NCI-H524 (cell line): ENCODE measurements around the gene LRRIQ4.

ENCODE experiments used
- DNase-seq, 2 experiments: peaks; one replicate each; lab custom pipeline; 2025; lab: John Stamatoyannopoulos, UW

The LRRIQ4 gene

DNA sequence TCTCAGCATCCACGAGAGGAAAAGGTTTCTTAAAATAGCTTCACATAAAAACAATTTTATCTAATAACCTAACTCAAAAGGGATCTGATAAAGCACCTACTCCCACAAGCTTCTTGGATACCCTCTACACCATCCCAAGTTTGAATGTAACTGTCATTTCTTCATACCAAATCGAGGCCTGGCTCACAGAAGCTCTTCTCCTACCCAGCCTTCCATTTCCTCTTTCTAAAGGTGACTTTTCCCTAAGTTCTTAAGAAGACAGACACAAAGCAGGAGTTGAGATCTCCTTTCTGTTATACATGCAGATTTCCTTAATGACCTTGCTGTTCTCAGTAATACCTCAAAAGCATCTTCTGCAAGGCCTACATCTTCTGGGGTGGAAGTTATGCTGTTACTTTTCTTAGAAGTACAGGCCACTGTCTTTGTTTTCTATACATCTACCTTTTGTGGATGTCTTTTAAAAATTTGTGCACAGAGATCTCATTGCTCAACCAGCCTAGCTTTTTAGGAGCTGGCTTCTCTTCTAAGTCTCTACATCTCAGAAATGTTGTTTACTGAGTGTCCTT lies 3.4 kb upstream of the LRRIQ4 start:
- no peak for DNase-seq

DNA sequence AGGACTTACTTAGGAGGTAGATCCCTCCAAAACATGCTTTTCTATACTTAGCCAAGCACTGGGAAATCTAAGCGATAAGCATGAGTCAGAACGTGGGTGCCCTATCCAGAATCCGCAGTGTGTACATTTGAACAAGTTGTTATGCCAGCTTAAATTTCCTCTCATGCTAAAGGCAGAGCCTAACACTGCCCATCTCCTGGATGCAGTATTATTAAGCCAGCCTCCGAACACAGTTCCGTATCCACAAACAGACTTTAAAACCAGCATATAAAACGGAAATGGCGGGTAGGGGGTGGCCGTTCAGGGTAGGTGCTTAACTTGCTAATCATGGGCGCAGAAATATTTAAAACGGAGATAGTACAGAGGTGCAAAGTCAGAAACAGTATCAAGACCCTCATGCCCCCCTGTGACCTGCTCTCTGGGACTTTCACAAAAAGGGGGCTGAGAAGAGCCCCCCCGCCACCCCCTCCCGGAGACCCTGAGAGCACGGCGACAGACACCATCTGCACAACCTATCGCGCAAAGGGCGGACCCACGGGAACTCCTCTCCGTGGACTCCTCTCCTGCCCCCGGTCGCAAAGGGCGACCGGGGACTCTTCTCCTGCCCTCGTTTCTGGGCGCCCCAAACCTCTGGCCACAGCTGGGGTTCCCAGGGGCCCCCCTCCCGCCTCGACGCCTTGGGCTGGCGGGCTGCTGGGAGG lies 889 bp upstream of the LRRIQ4 start:
- DNase-seq: peak; percentile 43 to 78

DNA sequence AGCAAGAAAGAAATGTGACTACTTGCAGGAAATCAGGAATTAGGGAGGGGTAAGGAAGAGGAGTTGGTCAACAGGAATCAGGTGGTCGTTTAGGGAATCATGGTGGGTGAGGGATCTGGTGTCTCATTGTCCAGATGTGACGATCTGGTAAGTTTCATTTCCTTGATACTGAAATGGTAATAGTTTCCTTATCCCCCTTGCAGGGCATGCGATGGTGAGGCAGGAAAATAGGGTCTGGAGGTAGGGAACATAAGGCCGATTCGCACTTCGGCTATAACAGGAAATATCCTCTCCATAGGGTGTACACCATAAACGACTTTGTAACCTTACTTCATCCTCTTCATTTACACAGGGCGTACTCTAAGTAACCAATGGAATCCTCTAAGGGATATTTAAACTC lies 608 bp downstream of the LRRIQ4 start:
- DNase-seq: peak in 1 of 2 experiments; percentile 38

DNA sequence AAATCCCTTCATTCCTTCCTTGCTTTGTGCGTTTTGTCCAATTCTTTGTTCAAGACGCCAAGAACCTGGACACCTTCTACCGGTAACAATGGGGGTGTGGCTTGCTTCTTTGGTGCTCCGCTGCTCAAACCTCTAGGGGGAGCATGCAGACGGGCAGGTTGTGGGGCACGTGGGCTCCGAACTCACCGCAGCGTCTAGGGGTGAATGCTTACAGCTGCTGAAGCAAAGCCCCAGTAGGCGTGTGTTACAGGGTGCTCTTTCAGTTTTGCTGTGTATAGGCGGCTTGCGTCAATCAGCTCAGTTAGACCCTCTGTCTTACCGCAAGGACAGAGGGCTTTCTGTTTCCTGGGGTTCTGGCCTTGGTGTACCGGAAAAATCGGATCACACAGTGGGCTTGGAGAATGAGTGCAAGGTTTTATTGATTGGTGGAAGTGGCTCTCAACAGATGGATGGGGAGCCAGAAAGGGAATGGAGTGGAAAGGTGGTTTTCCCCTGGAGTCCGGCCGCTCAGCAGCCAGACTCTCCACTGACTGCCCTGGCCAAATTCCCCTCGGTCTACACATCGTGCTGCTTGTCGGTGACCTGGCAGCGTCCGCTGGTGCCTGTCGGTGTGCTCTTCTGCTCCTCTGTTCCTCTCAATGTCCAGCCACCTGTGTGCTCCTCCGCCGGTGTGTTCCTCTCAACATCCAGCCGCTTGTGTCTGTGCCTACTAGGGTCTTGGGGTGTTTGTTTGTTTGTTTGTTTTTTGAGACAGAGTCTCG lies 1.3 kb downstream of the LRRIQ4 start:
- peak; percentile 41 to 69 for DNase-seq

DNA sequence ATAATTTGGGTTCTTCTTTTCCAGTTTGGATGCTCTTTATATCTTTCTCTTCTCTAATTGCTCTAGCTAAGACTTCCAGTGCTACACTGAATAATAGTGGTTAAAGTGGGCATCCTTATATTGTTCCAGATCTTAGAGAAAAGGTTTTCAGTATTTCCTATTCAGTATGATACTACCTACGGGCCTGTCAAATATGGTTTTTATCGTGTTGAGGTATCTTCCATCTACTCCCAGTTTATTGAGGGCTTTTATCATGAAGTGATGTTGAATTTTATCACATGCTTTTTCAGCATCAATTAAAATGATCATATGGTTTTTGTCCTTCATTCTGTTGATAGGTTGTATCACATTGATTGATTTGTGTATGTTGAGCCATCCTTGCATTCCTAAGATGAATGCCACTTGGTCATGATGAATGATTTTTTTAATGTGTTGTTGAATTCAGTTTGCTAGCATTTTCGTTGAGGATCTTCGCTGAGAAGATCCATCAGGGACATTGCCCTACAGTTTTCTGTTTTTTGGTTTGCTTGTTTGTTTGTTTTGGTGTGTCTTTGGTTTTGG lies 3.0 kb downstream of the LRRIQ4 start:
- DNase-seq: no peak

DNA sequence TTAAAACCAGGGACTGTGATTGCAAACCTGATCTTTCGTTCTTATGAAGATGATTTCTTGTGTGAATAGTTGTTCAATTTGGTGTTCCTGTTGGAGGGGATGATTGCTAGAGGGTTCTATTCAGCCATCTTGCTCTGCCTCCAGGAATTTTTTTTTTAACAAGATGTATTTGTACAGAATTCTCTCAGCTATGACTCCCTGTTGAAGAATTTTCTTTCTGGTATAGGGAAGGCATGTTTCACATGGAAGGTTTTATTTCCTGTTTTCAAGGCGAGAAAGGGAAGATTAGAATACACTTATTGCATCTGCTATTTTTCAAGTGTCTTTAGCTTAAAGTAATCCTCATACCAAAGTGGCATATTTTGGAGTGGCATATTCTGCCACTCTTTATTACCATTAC lies 5.6 kb downstream of the LRRIQ4 start:
- DNase-seq: peak in 1 of 2 experiments; percentile 52

DNA sequence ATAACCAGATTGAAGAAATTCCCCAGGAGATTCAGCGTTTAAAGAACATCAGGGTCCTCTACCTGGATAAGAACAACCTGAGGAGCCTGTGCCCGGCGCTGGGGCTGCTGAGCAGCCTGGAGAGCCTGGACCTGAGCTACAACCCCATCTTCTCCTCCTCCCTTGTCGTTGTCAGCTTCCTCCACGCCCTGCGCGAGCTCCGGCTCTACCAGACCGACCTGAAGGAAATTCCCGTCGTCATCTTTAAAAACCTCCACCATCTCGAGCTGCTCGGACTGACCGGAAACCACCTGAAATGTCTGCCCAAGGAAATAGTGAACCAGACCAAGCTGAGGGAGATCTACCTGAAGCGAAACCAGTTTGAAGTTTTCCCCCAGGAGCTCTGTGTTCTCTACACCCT lies 9.4 kb downstream of the LRRIQ4 start:
- no peak for DNase-seq

DNA sequence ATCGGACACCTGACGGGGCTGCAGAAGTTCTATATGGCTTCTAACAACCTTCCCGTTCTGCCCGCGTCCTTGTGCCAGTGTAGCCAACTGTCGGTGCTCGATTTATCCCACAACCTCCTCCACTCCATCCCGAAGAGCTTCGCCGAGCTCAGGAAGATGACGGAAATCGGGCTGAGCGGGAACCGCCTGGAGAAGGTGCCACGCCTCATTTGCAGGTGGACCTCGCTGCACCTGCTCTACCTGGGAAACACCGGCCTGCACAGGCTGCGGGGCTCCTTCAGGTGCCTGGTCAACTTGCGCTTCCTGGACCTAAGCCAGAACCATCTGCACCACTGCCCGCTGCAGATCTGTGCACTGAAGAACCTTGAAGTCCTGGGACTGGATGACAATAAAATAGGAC lies 9.9 kb downstream of the LRRIQ4 start:
- DNase-seq: no peak

DNA sequence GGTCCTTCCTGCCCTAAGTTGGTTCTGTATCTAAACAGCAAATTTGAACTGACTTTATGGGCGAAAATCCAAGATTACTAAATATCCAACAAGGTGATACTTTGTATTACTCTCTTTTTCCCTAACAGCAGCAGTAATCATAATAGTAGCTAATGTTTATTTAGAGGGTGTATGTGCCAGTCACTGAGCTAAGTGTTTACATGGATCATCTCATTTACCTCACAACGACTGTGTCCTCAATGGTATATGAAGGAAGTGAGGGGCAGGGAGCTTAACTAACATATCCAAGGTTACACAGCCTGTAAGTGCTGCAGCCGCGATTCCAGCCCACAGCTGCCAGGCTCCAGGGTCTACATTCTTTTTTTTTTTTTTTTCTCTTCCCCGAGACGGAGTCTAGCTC lies 10.3 kb downstream of the LRRIQ4 start:
- DNase-seq: no peak

DNA sequence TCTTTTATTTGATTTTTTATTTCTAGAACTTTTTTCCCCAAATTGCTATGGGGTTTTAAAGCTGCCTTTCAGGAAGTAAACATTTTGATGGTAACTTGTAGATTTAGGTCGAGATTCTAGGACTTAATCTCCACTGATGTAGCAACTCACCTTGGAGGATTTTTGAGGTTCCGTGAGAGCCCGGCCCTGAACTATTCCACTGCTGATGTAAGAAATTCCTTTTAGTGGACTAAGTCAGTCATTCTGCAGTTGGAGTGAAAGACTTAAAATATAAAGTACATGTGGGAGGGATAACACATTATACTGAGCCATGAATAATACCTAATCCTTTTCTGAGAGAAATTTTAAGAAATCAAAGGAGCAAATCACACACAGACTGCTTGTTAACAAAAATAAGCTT lies 12.6 kb downstream of the LRRIQ4 start:
- DNase-seq: no peak

DNA sequence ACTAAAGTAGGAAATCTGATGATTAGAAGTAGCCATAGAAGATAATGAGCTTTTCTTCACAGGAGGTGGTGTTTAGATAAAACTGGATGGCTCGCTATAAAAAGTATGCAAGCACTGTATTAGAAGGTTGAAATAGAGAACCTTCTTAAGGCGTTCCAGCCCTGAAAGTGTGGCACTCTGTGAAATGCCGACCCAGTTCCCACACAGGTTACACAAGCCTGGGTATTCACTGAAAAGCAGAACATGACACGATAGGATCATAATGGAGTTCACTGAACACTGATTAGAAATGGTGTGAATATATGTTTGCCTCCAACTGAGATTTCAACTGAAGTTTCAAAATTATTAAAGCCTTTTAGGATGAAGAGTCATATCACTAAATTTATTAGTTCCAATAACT lies 15.0 kb downstream of the LRRIQ4 start:
- DNase-seq: no peak

DNA sequence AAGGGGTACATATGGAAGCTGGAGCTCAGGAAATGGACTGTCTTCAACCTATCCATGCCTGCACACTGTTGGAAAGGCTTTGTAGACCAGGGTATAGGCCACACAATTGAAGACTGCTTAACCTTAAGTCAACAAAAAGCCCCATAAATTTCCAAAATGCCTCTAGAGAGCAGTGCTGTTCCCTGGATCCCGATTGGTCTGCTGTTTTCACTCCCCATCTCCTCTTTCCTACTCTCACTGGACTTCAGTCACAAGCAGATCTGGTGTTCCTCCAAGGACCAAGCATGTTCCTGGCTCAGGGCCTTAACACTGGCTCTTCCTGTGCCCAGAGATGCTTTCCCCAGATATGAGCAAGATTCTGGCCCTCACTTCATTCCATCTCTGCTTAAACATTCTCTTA lies 22.9 kb downstream of the LRRIQ4 start:
- no peak for DNase-seq

DNA sequence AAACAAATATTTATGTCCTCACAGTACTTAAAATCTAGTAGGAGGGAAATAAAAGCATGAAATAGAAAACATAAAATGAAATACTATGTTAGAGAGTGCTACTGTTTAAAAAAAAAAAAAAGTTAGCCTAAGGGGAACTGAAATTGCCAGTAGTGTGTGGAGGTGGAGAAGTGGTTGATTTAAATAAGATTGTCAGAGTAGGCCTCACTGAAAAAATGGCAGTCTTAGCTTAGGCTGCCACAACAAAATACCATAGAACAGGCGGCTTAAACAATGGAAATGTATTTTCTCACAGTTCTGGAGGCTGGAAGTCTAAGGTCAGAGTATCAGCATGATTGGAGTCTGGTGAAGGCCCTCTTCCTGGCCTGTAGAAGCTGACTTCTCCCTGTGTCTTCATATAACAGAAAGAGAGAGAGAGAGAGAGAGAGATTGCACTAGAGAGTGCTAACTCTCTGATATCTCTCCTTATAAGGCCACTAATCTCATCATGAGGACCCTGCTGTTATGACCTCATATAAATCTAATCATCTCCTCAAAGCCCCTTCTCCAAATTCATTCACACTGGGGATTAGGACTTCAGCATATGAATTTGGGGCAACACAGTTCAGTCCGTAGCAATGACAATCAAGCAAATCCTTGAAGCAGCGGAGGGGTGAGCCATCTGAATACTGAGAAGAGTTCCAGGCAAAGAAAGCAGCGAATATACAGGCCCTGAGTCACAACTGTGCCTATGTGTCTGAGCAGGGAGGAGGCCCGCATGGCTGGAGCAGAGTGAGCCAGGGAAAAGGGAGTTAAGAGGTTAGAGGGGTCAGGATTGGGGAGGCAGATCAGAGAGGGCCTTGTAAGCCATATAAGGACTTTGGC lies 23.6 kb downstream of the LRRIQ4 start:
- peak in 1 of 2 experiments; percentile 34 for DNase-seq

DNA sequence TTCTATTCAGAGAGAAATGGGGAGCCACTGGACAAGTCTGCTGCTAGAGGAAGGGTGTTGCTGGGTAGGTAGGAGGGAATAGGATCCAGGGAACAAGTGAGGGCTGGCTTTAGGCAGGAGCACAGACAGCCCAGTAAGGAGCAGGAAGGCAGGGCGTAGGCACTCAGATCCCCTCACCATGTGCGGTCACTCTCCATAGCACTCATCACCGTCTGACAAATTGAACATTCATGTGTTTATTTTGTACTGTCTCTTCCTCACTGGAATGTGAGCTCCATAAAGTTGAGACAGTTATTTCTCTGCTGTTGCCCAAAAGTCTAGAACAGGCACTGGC lies 24.2 kb downstream of the LRRIQ4 start:
- DNase-seq: no peak

DNA sequence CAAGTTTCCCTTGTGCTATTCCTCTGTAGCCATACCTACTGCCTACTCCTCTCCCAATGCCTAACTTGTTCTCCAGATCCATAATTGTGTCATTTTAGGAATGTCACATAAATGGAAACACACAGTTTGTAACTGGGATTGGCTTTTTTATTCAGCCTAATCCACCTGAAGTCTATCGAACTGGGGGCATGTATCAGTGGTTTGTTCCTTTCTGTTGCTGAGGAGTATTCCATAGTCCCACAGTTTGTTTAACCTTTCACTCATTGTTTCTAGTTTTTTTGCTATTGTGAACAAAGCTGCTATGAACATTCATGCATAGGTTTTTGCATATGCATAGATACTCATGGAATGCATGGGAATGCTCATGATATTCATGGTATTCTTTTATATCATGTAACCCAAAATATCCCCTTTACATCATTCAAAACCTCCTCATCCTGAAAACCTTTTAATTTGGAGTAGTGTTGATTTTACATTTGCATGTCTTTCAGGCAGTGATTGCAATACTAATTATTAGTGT lies 25.9 kb downstream of the LRRIQ4 start:
- no peak for DNase-seq

DNA sequence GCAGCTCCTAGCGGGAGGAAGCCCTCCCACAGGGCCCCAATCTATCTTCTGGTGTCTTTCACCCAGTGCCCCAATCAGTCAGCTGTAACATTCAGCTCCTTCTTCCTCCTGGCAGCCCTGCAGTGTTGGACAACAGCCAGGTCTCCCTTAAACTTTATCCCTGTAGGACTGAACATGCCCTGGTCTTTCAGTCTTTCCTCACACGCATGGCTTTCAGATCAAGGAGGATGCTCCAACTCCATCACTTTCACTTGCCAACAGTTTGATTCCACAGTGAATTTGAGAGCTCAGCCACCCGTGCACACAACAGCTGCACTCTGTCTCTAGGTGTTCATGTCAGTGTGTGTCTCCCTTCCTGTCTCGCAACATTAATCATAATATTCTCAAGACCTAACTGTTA lies 28.5 kb downstream of the LRRIQ4 start:
- DNase-seq: no peak

DNA sequence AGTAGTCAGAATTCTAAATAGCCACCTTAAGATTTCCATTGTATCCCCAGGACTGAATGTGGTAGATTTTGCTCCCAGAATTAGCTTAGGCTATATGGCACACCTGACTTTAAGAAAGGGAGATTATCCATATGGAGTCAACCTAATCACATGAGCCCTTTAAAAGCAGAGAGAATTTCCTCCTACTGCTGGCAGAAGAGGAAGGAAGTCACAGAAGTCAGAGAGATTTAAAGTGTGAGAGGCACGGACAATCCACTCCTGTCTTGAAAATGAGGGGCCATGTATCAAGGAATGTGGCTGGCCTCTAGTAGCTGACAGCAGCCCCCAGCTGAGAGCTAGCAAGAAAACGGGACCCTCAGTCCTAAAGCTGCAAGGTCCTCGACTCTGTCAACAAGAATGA lies 30.3 kb downstream of the LRRIQ4 start:
- no peak for DNase-seq

DNA sequence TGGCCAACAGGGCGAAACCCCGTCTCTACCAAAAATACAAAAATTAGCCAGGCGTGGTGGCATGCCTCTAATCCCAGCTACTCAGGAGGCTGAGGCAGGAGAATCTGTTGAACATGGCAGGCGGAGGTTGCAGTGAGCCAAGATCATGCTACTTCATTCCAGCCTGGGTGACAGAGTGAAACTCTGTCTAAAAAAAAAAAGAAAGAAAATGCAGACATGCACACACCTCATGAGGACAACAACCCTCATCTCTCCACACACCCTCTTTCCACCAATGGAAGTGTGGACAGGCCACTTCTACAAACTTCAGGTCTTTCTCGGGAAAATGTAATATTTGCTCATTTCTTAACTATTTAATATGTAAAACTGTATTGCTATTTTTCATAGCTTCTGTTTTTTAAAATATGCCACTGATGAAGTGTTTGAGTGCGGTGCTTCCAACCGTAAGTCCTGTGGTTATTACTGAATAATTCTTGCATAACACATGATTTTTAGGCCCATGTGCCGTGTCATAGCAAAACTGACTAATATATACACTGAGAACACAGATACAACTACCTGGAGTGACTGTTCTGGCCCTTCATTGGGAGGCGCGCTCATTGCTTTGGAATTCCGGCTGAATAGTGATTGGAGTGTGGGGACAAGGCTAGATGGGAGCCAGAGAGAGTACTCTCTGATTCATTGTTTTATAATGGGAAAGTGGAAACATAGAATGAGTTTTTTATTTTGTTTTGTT lies 34.0 kb downstream of the LRRIQ4 start:
- no peak for DNase-seq

DNA sequence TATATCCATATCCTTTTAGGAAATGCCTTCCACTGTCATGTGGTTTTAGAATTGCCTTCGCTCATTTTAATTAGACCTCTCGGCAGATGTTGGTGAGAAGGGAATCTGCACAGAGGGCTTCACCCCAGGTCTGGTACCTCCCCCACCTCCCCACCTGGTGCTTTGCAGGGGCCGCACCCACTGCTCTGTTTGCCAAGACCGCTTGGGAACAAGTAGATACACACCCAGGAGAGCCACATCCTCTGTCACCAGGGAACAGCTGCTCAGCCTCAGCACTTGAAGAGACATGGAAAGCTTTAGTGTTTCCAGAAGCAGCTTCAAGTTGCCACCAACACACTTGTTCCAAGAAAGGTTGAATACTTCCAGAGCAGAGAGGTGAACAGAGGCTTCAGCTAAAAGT lies 35.2 kb downstream of the LRRIQ4 start:
- DNase-seq: peak; percentile 64 to 90

DNA sequence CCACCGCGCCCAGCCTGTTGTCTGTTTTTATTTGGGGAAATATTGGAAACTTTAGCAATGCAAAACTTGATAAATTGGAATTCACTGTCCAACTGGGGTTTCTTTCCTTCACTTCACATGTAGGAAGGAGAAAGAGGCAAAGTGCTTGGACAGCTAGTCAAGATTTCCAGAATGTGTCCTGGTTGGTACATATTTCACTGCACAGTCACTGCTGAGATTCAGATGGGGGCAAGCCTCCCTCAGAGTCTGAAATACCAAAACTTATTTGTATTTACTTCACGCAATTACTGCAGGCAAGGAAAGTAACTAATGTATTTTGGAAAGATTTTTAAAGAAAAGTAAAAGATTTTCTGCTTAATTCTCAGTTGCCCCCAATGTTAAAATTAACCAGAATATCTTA lies 36.1 kb downstream of the LRRIQ4 start:
- no peak for DNase-seq

DNA sequence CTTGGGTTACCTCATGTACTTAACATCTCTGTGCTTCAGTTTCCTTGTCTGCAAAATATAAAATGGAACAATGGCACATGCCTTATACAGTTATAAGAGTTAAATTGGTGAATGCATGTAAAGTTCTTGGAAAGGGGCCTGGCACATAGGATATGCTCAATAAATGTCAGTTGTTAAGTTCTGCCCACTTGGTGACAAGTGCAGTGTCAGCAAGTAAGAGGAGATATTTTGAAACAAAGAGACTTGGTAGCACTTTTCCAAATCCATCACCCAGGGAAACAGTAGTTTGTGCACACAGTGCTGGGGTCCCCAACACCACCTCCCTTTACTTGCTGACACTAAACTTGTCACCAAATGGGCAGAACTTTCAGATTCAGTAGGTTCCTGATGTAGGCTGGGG lies 37.9 kb downstream of the LRRIQ4 start:
- no peak for DNase-seq
